Cortex of kidney (tissue), 1 donor: ENCODE data around the gene CCDC124.

Source experiments
- DNase-seq: peaks from one replicate; lab custom pipeline; 2025; lab: John Stamatoyannopoulos, UW

CCDC124 gene

GRCh38 chr19:17953869-17954268, 21.1 kb downstream of the CCDC124 start:
- DNase-seq, result no peak

GRCh38 chr19:17954401-17954800, 21.6 kb downstream of the CCDC124 start:
- DNase-seq, result no peak

- DNase-seq, result no peak
These were observed 24.5 kb downstream of the CCDC124 start for GRCh38 chr19:17957149-17957849.

- DNase-seq, result no peak
These were observed 25.1 kb downstream of the CCDC124 start for GRCh38 chr19:17957885-17958284.

GRCh38 chr19:17963936-17964691, 31.3 kb downstream of the CCDC124 start:
- DNase-seq, result no peak

GRCh38 chr19:17965370-17966128, 32.7 kb downstream of the CCDC124 start:
- DNase-seq, result no peak

- no peak for DNase-seq
These were observed 33.3 kb downstream of the CCDC124 start for GRCh38 chr19:17966129-17966483.

GRCh38 chr19:17966550-17967256, 33.9 kb downstream of the CCDC124 start, which contains the start of gene KCNN1:
Gene KCNN1 (plus strand): TSS chr19:17967107. CDS start chr19:17973889, 6,782 bp downstream.
- DNase-seq, result no peak

GRCh38 chr19:17967257-17968051, 34.6 kb downstream of the CCDC124 start:
- DNase-seq, result no peak

- DNase-seq, result no peak
These were observed 35.5 kb downstream of the CCDC124 start for GRCh38 chr19:17968362-17968761.

- no peak for DNase-seq
These were observed 36.4 kb downstream of the CCDC124 start for GRCh38 chr19:17969096-17969792.

GRCh38 chr19:17972230-17972629, 39.4 kb downstream of the CCDC124 start:
- DNase-seq, result no peak

- no peak for DNase-seq
These were observed 40.9 kb downstream of the CCDC124 start for GRCh38 chr19:17973759-17974158.

GRCh38 chr19:17974551-17974950, 41.7 kb downstream of the CCDC124 start:
- DNase-seq, result no peak

GRCh38 chr19:17975032-17975431, 42.2 kb downstream of the CCDC124 start:
- DNase-seq, result no peak

GRCh38 chr19:17977021-17977420, 44.2 kb downstream of the CCDC124 start:
- DNase-seq, result no peak

- no peak for DNase-seq
These were observed 44.7 kb downstream of the CCDC124 start for GRCh38 chr19:17977488-17977887.

- DNase-seq, result no peak
These were observed 48.8 kb downstream of the CCDC124 start for GRCh38 chr19:17981611-17982010.

GRCh38 chr19:17982430-17982829, 49.6 kb downstream of the CCDC124 start:
- DNase-seq, result no peak

GRCh38 chr19:17985037-17985818, 52.4 kb downstream of the CCDC124 start:
- no peak for DNase-seq
